ENCODE data around the gene CSH1. TPM values are rescaled to one million over a fixed set of nuclear protein-coding genes. Genes with fewer than 3 reads are reported as not detected.
"Not testable (repeated sequence)": the region's sequence is repeated elsewhere in the genome, so short reads cannot be mapped to it uniquely, and the experiment has no call there.

CSH1 gene
- 1 to 10 TPM in 2 of 5 donors, under 1 TPM in 3; 0.32 to 9.5 (median 0.57) TPM for polyA plus RNA-seq (ENCODE audit: insufficient read depth in 1 of 5, insufficient read length in 5 of 5, low replicate concordance in 1 of 5)
- long read RNA-seq, donor 1, transcript CSH1-202 (4 exons, 1,073 nt): minor isoform, 31 of 1,084 reads
- long read RNA-seq, donor 1, transcript CSH1-205 (2 exons, 565 nt): minor isoform, 15 of 1,084 reads
- long read RNA-seq, donor 1, transcript CSH1-201 (5 exons, 900 nt): major isoform, 788 of 1,084 reads
- long read RNA-seq, donor 1, partial matches to known transcripts: 241 of 1,084 reads
- long read RNA-seq, donor 1, other reads (novel, unspliced or antisense): 9 of 1,084 reads
- long read RNA-seq, donor 2, partial matches to known transcripts: 0 of 4 reads
- long read RNA-seq, donor 2, other reads (novel, unspliced or antisense): 0 of 4 reads
- long read RNA-seq, donor 3: 0 reads
- long read RNA-seq, donor 4, partial matches to known transcripts: 0 of 4 reads
- long read RNA-seq, donor 4, other reads (novel, unspliced or antisense): 0 of 4 reads
- long read RNA-seq, donor 5, transcript CSH1-201 (5 exons, 900 nt): major isoform, 10 of 10 reads
- long read RNA-seq, donor 5, partial matches to known transcripts: 0 of 10 reads
- long read RNA-seq, donor 5, other reads (novel, unspliced or antisense): 0 of 10 reads
- long read RNA-seq, donor 6, partial matches to known transcripts: 0 of 1 reads
- long read RNA-seq, donor 6, other reads (novel, unspliced or antisense): 0 of 1 reads
- long read RNA-seq, donor 7, partial matches to known transcripts: 0 of 1 reads
- long read RNA-seq, donor 7, other reads (novel, unspliced or antisense): 0 of 1 reads
- long read RNA-seq, donor 8, partial matches to known transcripts: 0 of 2 reads
- long read RNA-seq, donor 8, other reads (novel, unspliced or antisense): 0 of 2 reads

GRCh38 chr17:63896524-63897354 lies at the start of gene CSH1:
CSH1 (minus strand) TSS chr17:63896574; CDS start chr17:63896511, 63 bp downstream.
- not testable (repeated sequence) for DNase-seq

DNA sequence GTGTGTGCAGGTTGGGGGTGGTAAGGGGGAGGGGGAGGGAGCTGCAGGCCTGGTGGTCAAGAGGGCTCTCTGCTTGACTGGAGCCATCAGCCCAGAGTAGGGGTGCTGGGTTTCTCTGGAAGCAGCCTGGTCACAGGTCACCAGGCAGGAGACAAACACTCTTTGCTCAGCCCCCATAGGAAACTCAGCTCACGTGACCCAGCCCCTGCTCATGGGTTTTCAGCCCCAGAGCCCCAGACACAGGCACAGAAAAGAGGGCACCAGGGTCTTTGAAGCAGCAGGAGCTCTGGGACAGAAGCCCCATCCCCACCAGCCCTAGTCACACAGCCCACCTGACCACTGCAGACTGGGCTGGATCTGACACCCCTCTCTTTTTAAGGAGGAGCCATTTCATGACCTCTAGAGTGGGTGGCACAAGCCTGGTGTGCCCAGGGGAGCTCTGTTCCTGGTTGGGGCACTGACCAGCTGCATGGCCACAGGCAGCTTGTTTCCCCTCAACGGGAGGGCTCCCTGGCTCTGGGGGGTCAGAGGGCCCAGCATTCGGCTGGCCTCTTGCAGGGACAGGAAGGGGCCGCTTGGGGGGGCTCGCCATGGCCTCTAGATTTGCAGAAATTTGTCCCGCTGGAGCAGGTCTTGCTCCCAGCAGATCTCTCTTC lies 49.5 kb upstream of the CSH1 start:
- no peak for DNase-seq

GRCh38 chr17:63944736-63945499 lies 48.5 kb upstream of the CSH1 start:
- DNase-seq: no peak

DNA sequence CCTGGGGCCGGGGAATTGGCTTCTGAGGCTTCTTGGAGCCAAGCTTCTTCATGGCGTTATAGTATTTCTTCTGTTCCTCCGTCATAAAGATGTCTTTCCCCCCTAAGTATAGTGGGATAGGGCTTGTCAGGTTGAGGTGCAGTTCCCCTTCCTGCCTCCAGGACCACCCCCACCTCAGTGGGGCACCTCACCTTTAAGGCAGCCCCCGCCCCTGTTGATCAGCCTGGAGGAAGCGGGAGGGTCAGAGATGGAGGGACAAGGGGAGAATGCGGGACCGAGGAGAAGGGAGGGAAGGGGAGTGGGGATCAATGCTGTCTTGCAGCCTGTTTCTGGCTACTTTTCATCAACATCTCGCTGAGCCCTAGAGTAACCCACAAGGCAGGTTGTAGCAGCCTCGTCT lies 47.4 kb upstream of the CSH1 start:
- no peak for DNase-seq

- DNase-seq: no peak
Observed at GRCh38 chr17:63942309-63942985, 46.1 kb upstream of the CSH1 start.

DNA sequence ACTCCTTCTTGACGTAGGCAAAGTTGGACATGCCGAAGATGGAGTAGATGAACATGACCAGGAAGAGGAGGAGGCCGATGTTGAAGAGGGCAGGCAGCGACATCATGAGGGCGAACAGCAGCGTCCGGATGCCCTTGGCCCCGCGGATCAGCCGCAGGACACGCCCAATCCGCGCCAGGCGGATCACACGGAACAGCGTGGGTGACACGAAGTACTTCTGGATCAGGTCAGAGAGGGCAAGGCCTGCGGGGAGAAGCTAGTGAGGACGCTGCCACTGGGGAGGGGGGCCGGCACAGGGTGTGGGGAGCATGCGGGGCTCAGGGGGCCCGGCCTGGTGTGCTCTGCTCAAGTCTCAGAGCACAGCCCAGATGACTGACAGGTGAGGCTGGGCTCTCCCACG lies 45.4 kb upstream of the CSH1 start:
- DNase-seq: no peak

- DNase-seq: no peak
Observed at GRCh38 chr17:63941162-63941561, 44.8 kb upstream of the CSH1 start.

GRCh38 chr17:63940584-63940983 lies 44.2 kb upstream of the CSH1 start:
- DNase-seq: no peak

DNA sequence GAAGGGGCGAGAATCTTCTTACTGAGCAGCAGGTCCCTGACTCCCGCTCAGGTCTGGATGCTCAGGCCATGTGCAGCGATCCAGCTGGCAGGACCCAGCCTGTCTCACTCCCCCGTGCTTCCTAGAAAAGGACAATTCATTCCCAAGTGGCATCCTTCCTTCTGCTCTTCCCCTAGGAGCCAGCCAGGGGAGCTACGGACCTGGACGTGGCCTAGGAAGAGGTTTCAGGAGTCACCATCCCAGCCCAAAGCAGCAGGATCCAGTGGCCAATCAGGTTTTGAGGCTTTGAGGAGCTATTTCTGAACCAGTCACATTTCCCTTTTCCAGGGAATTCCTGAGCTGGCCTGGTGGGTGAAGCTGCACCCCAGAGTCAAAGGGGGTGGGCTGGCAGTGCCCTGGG lies 43.5 kb upstream of the CSH1 start:
- DNase-seq: no peak

- DNase-seq: no peak
Observed at GRCh38 chr17:63939401-63939800, 43.0 kb upstream of the CSH1 start.

DNA sequence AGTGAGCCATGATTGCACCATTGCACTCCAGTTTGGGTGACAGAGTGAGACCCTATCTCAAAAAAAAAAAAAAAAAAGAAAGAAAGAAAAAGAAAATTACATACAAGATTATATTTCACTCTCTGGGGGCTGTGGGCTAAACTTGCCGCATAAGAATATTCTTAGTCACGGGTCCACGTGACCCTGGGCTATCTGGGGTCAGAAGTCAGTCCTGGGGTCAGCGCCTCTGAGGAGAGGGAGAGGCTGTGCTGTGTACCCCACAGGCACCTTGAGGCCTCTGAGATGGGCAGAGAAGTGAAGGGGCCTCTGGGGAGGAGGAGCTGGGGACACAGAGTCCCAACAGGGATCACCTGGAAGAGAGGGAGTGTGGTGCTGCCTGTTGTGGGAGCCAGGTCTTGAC lies 41.5 kb upstream of the CSH1 start:
- DNase-seq: no peak

GRCh38 chr17:63937319-63937718 lies 40.9 kb upstream of the CSH1 start:
- no peak for DNase-seq

- DNase-seq: no peak
Observed at GRCh38 chr17:63934183-63935112, 38.1 kb upstream of the CSH1 start.

- no peak for DNase-seq
Observed at GRCh38 chr17:63933598-63933997, 37.2 kb upstream of the CSH1 start.

DNA sequence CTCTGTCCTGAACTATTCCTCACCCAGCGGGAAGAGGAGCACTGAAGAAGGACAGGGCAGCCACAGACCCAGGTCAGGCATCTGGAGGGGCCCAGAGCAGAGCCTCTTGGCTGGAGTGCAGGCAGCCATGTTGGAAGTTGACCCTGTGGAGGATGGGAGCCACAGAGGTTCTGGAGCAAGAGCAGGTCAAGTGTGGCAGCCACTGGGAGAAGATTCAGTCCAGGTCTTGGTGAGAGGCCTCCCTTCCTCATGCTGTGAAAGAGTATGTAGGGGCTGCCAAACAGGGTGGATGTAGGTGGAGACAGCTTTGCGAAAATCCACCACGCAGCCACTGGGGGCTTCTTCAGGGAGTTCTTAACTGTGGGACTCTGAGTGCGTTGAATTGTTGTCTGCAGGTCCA lies 36.3 kb upstream of the CSH1 start:
- DNase-seq: no peak

DNA sequence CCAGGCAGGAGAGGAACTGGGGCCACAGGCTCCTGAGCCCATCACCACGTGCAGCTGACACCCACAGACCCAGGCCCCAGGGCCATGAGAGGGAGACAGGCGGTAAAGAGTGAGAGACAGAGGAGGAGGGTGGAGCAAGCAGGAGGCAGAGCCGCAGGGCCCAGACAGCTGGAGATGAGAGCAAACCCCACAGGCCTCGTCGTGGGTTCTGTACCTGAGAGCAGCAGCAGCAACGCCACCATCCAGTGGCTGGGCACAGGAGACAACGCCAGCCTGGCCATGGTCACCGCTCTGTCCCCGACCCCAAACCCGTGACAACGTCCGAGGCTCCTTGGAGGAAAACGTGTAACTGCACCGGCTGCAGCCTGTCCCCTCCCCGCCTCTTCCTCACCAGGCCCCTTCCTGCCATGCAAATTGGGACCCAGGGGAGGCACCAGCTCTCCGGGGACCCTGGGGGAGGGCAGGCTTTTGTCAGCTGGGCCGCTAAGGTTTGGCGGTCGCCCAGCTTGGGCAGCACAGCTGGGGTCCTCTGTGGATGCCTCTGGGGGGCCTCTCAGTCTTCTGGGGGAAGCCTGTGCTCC lies 35.7 kb upstream of the CSH1 start, which contains the start of gene CD79B:
Gene CD79B (minus strand): TSS at position 351 of the 581 bp plus-strand sequence. CDS start 70 bp downstream, at position 281.
- DNase-seq: no peak

GRCh38 chr17:63930951-63931575 lies 34.7 kb upstream of the CSH1 start:
- no peak for DNase-seq

All from right lung (tissue), 10 donors.